ENCODE results near the gene LPIN1.

Gene LPIN1

GRCh38 chr2:11870584-11870983, 124.2 kb downstream of the LPIN1 start:
- peaks cover 11% of the 10 kb centered on the region; the same call in 1 of the 2 replicates for H3K9me3 ChIP-seq (ENCODE audit: control insufficient read depth, insufficient read depth, low read depth, low read length)
- H3K9ac ChIP-seq (ENCODE audit: low read length): no peak overlapping the region
- no peak overlapping the region for H3K4me3 ChIP-seq (ENCODE audit: low read depth, low read length)
- H3K27ac ChIP-seq (ENCODE audit: low read depth, low read length): no peak overlapping the region
- no peaks in the 10 kb centered on the region for H3K36me3 ChIP-seq (ENCODE audit: control insufficient read depth, insufficient read depth, low read length)
- H3K4me1 ChIP-seq (ENCODE audit: control insufficient read depth, insufficient read depth, low read length): peaks cover 7% of the 10 kb centered on the region
- H3K27me3 ChIP-seq (ENCODE audit: control insufficient read depth, insufficient read depth, low read length): no peaks in the 10 kb centered on the region

- no peak overlapping the region for H3K27ac ChIP-seq (ENCODE audit: low read depth, low read length)
- no peaks in the 10 kb centered on the region for H3K27me3 ChIP-seq (ENCODE audit: control insufficient read depth, insufficient read depth, low read length)
- no peaks in the 10 kb centered on the region for H3K36me3 ChIP-seq (ENCODE audit: control insufficient read depth, insufficient read depth, low read length)
- peaks cover 7% of the 10 kb centered on the region for H3K4me1 ChIP-seq (ENCODE audit: control insufficient read depth, insufficient read depth, low read length)
- no peak overlapping the region for H3K4me3 ChIP-seq (ENCODE audit: low read depth, low read length)
- no peak overlapping the region for H3K9ac ChIP-seq (ENCODE audit: low read length)
- peaks cover 11% of the 10 kb centered on the region; the same call in 1 of the 2 replicates for H3K9me3 ChIP-seq (ENCODE audit: control insufficient read depth, insufficient read depth, low read depth, low read length)
Observed at GRCh38 chr2:11871421-11871820, 125.0 kb downstream of the LPIN1 start.

- Histone ChIP-seq H3K9me3 (ENCODE audit: control insufficient read depth, insufficient read depth, low read depth, low read length) (peaks cover 6% of the 10 kb centered on the region; the same call in 1 of the 2 replicates), H3K9ac (ENCODE audit: low read length) (no peak overlapping the region), H3K36me3 (ENCODE audit: control insufficient read depth, insufficient read depth, low read length) (no peaks in the 10 kb centered on the region), H3K27ac (ENCODE audit: low read depth, low read length) (no peak overlapping the region), H3K4me3 (ENCODE audit: low read depth, low read length) (no peak overlapping the region), H3K4me1 (ENCODE audit: control insufficient read depth, insufficient read depth, low read length) (peaks cover 7% of the 10 kb centered on the region), H3K27me3 (ENCODE audit: control insufficient read depth, insufficient read depth, low read length) (no peaks in the 10 kb centered on the region)
Observed at GRCh38 chr2:11872247-11872947, 126.0 kb downstream of the LPIN1 start.

- no peak overlapping the region for H3K4me3 ChIP-seq (ENCODE audit: low read depth, low read length)
- H3K4me1 ChIP-seq (ENCODE audit: control insufficient read depth, insufficient read depth, low read length): peaks cover 7% of the 10 kb centered on the region
- no peaks in the 10 kb centered on the region for H3K27me3 ChIP-seq (ENCODE audit: control insufficient read depth, insufficient read depth, low read length)
- peaks cover 3% of the 10 kb centered on the region; the same call in 1 of the 2 replicates for H3K9me3 ChIP-seq (ENCODE audit: control insufficient read depth, insufficient read depth, low read depth, low read length)
- no peak overlapping the region for H3K9ac ChIP-seq (ENCODE audit: low read length)
- H3K27ac ChIP-seq (ENCODE audit: low read depth, low read length): no peak overlapping the region
- no peaks in the 10 kb centered on the region for H3K36me3 ChIP-seq (ENCODE audit: control insufficient read depth, insufficient read depth, low read length)
Observed at GRCh38 chr2:11872948-11873269, 126.5 kb downstream of the LPIN1 start.

GRCh38 chr2:11873356-11874154, 127.1 kb downstream of the LPIN1 start:
- H3K9me3 ChIP-seq (ENCODE audit: control insufficient read depth, insufficient read depth, low read depth, low read length): no peaks in the 10 kb centered on the region
- H3K27ac ChIP-seq (ENCODE audit: low read depth, low read length): no peak overlapping the region
- H3K27me3 ChIP-seq (ENCODE audit: control insufficient read depth, insufficient read depth, low read length): no peaks in the 10 kb centered on the region
- no peak overlapping the region for H3K9ac ChIP-seq (ENCODE audit: low read length)
- H3K36me3 ChIP-seq (ENCODE audit: control insufficient read depth, insufficient read depth, low read length): no peaks in the 10 kb centered on the region
- H3K4me3 ChIP-seq (ENCODE audit: low read depth, low read length): no peak overlapping the region
- peaks cover 7% of the 10 kb centered on the region for H3K4me1 ChIP-seq (ENCODE audit: control insufficient read depth, insufficient read depth, low read length)

GRCh38 chr2:11874861-11875260, 128.4 kb downstream of the LPIN1 start:
- Histone ChIP-seq H3K4me1 (ENCODE audit: control insufficient read depth, insufficient read depth, low read length) (peaks cover 6% of the 10 kb centered on the region), H3K27ac (ENCODE audit: low read depth, low read length) (no peak overlapping the region), H3K27me3 (ENCODE audit: control insufficient read depth, insufficient read depth, low read length) (no peaks in the 10 kb centered on the region), H3K4me3 (ENCODE audit: low read depth, low read length) (no peak overlapping the region), H3K9ac (ENCODE audit: low read length) (no peak overlapping the region), H3K36me3 (ENCODE audit: control insufficient read depth, insufficient read depth, low read length) (no peaks in the 10 kb centered on the region), H3K9me3 (ENCODE audit: control insufficient read depth, insufficient read depth, low read depth, low read length) (no peaks in the 10 kb centered on the region)

GRCh38 chr2:11875481-11875880, 129.0 kb downstream of the LPIN1 start:
- Histone ChIP-seq H3K4me3 (ENCODE audit: low read depth, low read length) (no peak overlapping the region), H3K9me3 (ENCODE audit: control insufficient read depth, insufficient read depth, low read depth, low read length) (no peaks in the 10 kb centered on the region), H3K27me3 (ENCODE audit: control insufficient read depth, insufficient read depth, low read length) (no peaks in the 10 kb centered on the region), H3K36me3 (ENCODE audit: control insufficient read depth, insufficient read depth, low read length) (no peaks in the 10 kb centered on the region), H3K27ac (ENCODE audit: low read depth, low read length) (no peak overlapping the region), H3K4me1 (ENCODE audit: control insufficient read depth, insufficient read depth, low read length) (peaks cover under 1% of the 10 kb centered on the region; the same call in 1 of the 2 replicates), H3K9ac (ENCODE audit: low read length) (no peak overlapping the region)

GRCh38 chr2:11876436-11876835, 130.0 kb downstream of the LPIN1 start:
- H3K36me3 ChIP-seq (ENCODE audit: control insufficient read depth, insufficient read depth, low read length): no peaks in the 10 kb centered on the region
- no peak overlapping the region for H3K9ac ChIP-seq (ENCODE audit: low read length)
- no peaks in the 10 kb centered on the region for H3K27me3 ChIP-seq (ENCODE audit: control insufficient read depth, insufficient read depth, low read length)
- H3K27ac ChIP-seq (ENCODE audit: low read depth, low read length): no peak overlapping the region
- H3K9me3 ChIP-seq (ENCODE audit: control insufficient read depth, insufficient read depth, low read depth, low read length): no peaks in the 10 kb centered on the region
- no peak overlapping the region for H3K4me3 ChIP-seq (ENCODE audit: low read depth, low read length)
- no peaks in the 10 kb centered on the region for H3K4me1 ChIP-seq (ENCODE audit: control insufficient read depth, insufficient read depth, low read length)

- H3K9ac ChIP-seq (ENCODE audit: low read length): no peak overlapping the region
- no peaks in the 10 kb centered on the region for H3K9me3 ChIP-seq (ENCODE audit: control insufficient read depth, insufficient read depth, low read depth, low read length)
- H3K36me3 ChIP-seq (ENCODE audit: control insufficient read depth, insufficient read depth, low read length): no peaks in the 10 kb centered on the region
- no peak overlapping the region for H3K27ac ChIP-seq (ENCODE audit: low read depth, low read length)
- H3K4me1 ChIP-seq (ENCODE audit: control insufficient read depth, insufficient read depth, low read length): no peaks in the 10 kb centered on the region
- no peaks in the 10 kb centered on the region for H3K27me3 ChIP-seq (ENCODE audit: control insufficient read depth, insufficient read depth, low read length)
- no peak overlapping the region for H3K4me3 ChIP-seq (ENCODE audit: low read depth, low read length)
Observed at GRCh38 chr2:11876889-11877288, 130.5 kb downstream of the LPIN1 start.
